IMR-90 (cell line): ENCODE measurements around the gene SRCIN1. TPM values are rescaled to one million over a fixed set of nuclear protein-coding genes. Genes with fewer than 3 reads are reported as not detected.
"Not testable (repeated sequence)": the region's sequence is repeated elsewhere in the genome, so short reads cannot be mapped to it uniquely, and the experiment has no call there.

Experiments used
- ATAC-seq: fragments of 200-7000 bp; cut with Tn5 transposase; 2 replicates; pipeline ENCODE4 v1.9.1; 2020; ENCODE audit warnings: low read depth, mild to moderate bottlenecking, moderate library complexity
- BruUV-seq: library from RNA; stranded (reverse); fragments of 400-500 nt; replicated peaks from 2 replicates; lab custom pipeline; 2021; lab: Mats Ljungman, UMichigan
- CTCF ChIA-PET: fragments of 300-600 bp; formaldehyde crosslinking; extraction: SDS; loops from one replicate; lab custom pipeline; 2021; ENCODE audit warnings: antibody characterized with exemption; lab: Yijun Ruan, JAX
- POLR2A ChIA-PET: fragments of 300-600 bp; sonication (Branson Sonifier 250); formaldehyde crosslinking; loops from one replicate; lab custom pipeline; 2022; ENCODE audit warnings: antibody characterized with exemption; ENCODE audit not compliant: unreplicated experiment; lab: Charles Lee
- DNase-seq: peaks from one replicate; pipeline ENCODE4 v3.0.0; 2013
- H2AFZ ChIP-seq: replicated peaks from 2 replicates; pipeline ENCODE3; 2013; ENCODE audit warnings: low read length, mild to moderate bottlenecking; ENCODE audit not compliant: poor library complexity
- H2AK5ac ChIP-seq: 2 replicates; pipeline ENCODE4 v1.6.1; 2013; ENCODE audit warnings: low read depth, low read length, inconsistent platforms
- H2AK9ac ChIP-seq: replicated peaks from 2 replicates; pipeline ENCODE3; 2013; ENCODE audit warnings: mild to moderate bottlenecking, low read depth, low read length, moderate library complexity; ENCODE audit not compliant: poor library complexity
- H2BK120ac ChIP-seq: 2 replicates; pipeline ENCODE4 v1.6.1; 2013; ENCODE audit warnings: low read depth, low read length, inconsistent platforms
- H2BK15ac ChIP-seq: 3 replicates; pipeline ENCODE4 v1.6.1; 2013; ENCODE audit warnings: low read depth, low read length, inconsistent platforms
- H2BK20ac ChIP-seq: 2 replicates; pipeline ENCODE4 v1.6.1; 2013; ENCODE audit warnings: low read depth, mild to moderate bottlenecking, inconsistent platforms, low read length, moderate library complexity
- H2BK5ac ChIP-seq: 2 replicates; pipeline ENCODE4 v1.6.1; 2013; ENCODE audit warnings: mild to moderate bottlenecking, low read depth, low read length, inconsistent platforms; ENCODE audit not compliant: poor library complexity, severe bottlenecking
- H3K14ac ChIP-seq: replicated peaks from 2 replicates; pipeline ENCODE4 v1.6.1; 2013; ENCODE audit warnings: low read depth, low read length, inconsistent platforms
- H3K18ac ChIP-seq: 2 replicates; pipeline ENCODE4 v1.6.1; 2013; ENCODE audit warnings: low read depth, low read length, control low read depth
- H3K23ac ChIP-seq: 2 replicates; pipeline ENCODE4 v1.6.1; 2013; ENCODE audit warnings: low read depth, low read length, inconsistent platforms
- H3K27ac ChIP-seq: 2 replicates; pipeline ENCODE4 v1.5.1; 2013; ENCODE audit warnings: mild to moderate bottlenecking, control low read depth, low read length; ENCODE audit not compliant: insufficient read depth
- H3K27me3 ChIP-seq: 2 replicates; pipeline ENCODE4 v1.6.1; 2013; ENCODE audit warnings: low read length; ENCODE audit not compliant: control insufficient read depth, insufficient read depth
- H3K36me3 ChIP-seq: 2 replicates; pipeline ENCODE4 v1.6.1; 2013; ENCODE audit warnings: low read length, mixed read lengths; ENCODE audit not compliant: control insufficient read depth, insufficient read depth
- H3K4ac ChIP-seq: 2 replicates; pipeline ENCODE4 v1.6.1; 2013; ENCODE audit warnings: low read depth, low read length, inconsistent platforms
- H3K4me1 ChIP-seq: 2 replicates; pipeline ENCODE4 v1.6.1; 2013; ENCODE audit warnings: low read length, mixed read lengths; ENCODE audit not compliant: control insufficient read depth, insufficient read depth
- H3K4me2 ChIP-seq: 2 replicates; pipeline ENCODE4 v1.6.1; 2013; ENCODE audit warnings: low read depth, mild to moderate bottlenecking, control low read depth, low read length, moderate library complexity
- H3K4me3 ChIP-seq: 2 replicates; pipeline ENCODE4 v1.5.1; 2013; ENCODE audit warnings: low read depth, mild to moderate bottlenecking, control low read depth, low read length, moderate library complexity; ENCODE audit not compliant: insufficient read depth
- H3K56ac ChIP-seq: 2 replicates; pipeline ENCODE4 v1.6.1; 2013; ENCODE audit warnings: low read length, inconsistent platforms; ENCODE audit not compliant: insufficient read depth; ENCODE audit errors: extremely low read depth
- H3K79me1 ChIP-seq, 2 experiments: 2 replicates each; pipeline ENCODE4 v1.6.1; 2013; ENCODE audit warnings: low read length in 2 of 2, inconsistent platforms in 1 of 2, low read depth in 1 of 2
- H3K9ac ChIP-seq: 2 replicates; pipeline ENCODE4 v1.6.1; 2013; ENCODE audit warnings: low read depth, low read length, control low read depth
- H3K9me1 ChIP-seq: 2 replicates; pipeline ENCODE4 v1.6.1; 2013; ENCODE audit warnings: low read length, inconsistent platforms; ENCODE audit not compliant: insufficient read depth
- H3K9me3 ChIP-seq: 2 replicates; pipeline ENCODE4 v1.6.1; 2013; ENCODE audit warnings: low read length; ENCODE audit not compliant: control insufficient read depth, insufficient read depth
- H4K20me1 ChIP-seq: 2 replicates; pipeline ENCODE4 v1.6.1; 2013; ENCODE audit warnings: low read length, inconsistent platforms; ENCODE audit not compliant: insufficient read depth
- H4K5ac ChIP-seq: 2 replicates; pipeline ENCODE4 v1.6.1; 2013; ENCODE audit warnings: mild to moderate bottlenecking, low read depth, low read length, control low read depth
- H4K8ac ChIP-seq, 2 experiments: 2 replicates each; pipeline ENCODE4 v1.6.1; 2013; ENCODE audit warnings: low read depth in 2 of 2, low read length in 2 of 2, control low read depth in 1 of 2, inconsistent platforms in 1 of 2
- H4K91ac ChIP-seq: 2 replicates; pipeline ENCODE4 v1.6.1; 2013; ENCODE audit warnings: low read depth, low read length, inconsistent platforms; ENCODE audit not compliant: insufficient read depth
- WGBS, 2 experiments: methylation state at CpG; one replicate each; pipeline versions ENCODE4 v1.1.5 to v1.1.7; 2013; ENCODE audit warnings: missing lambda C conversion rate in 2 of 2; ENCODE audit not compliant: insufficient read length in 1 of 2; ENCODE audit errors: extremely low coverage in 2 of 2; 5-methylcytosine and 5-hydroxymethylcytosine counted together
- dilution Hi-C: fragments of 300-500 bp; cut with HindIII; formaldehyde crosslinking; loops from one replicate; pipeline ENCODE4 v1.14.3; 2018; ENCODE audit warnings: low sequenced_read_pairs; ENCODE audit not compliant: unreplicated experiment
- in situ Hi-C: fragments of 300-500 bp; cut with MboI; formaldehyde crosslinking; loops from 3 replicates; pipeline ENCODE4 v1.14.3; 2019; ENCODE audit warnings: low sequenced_read_pairs, inconsistent platforms, mixed read lengths
- intact Hi-C: fragments of 100-400 bp; cut with micrococcal nuclease; formaldehyde crosslinking; loops from 2 replicates; pipeline ENCODE4 v1.10.0; 2022
- polyA plus RNA-seq, 3 experiments: library from polyadenylated mRNA; depleted of rRNA; stranded (reverse); fragments of >200 nt; gene quantifications; 2 replicates each; pipeline ENCODE4 v1.2.3, GENCODE V29; 2012; ENCODE audit warnings: low replicate concordance in 1 of 3
- total RNA-seq: library from RNA; depleted of rRNA; stranded (reverse); fragments of >200 nt; gene quantifications from 2 replicates; pipeline ENCODE4 v1.2.3, GENCODE V29; 2012; rRNA removed

The SRCIN1 gene
- total and polyA plus RNA-seq, 2 of the 4 experiments (the other 2 are of a cell fraction), result not detected

GRCh38 chr17:38482039-38482699 is 123.6 kb downstream of the SRCIN1 start:
- H3K18ac ChIP-seq, H3K9me1 ChIP-seq, H3K9me3 ChIP-seq, dilution Hi-C loops, H3K4ac ChIP-seq, intact Hi-C loops, H3K4me2 ChIP-seq, H2AK5ac ChIP-seq, H3K9ac ChIP-seq, H2BK15ac ChIP-seq, H4K5ac ChIP-seq, H3K4me3 ChIP-seq, CTCF ChIA-PET, H3K23ac ChIP-seq, H2BK120ac ChIP-seq, BruUV-seq, H3K27ac ChIP-seq, ATAC-seq, H3K56ac ChIP-seq, H2AFZ ChIP-seq, H4K91ac ChIP-seq, H3K27me3 ChIP-seq, H3K14ac ChIP-seq, H2BK5ac ChIP-seq, H2AK9ac ChIP-seq, H4K8ac ChIP-seq, H2BK20ac ChIP-seq, DNase-seq, POLR2A ChIA-PET: not testable (repeated sequence)
- 90% methylated on average over 2 of the region's 19 CpGs; no CpG with 5 or more reads in 1 of the 2 experiments for WGBS, 2 experiments
- in situ Hi-C loops, result loop anchor here (5.0 to 25.0 kb wide), 2 partner anchors 40 to 120 kb away; partner anchors contain the start of gene SOCS7
- Histone ChIP-seq H3K4me1 (peaks cover 11% of the 10 kb centered on the region; the same call in 1 of the 2 replicates), H3K79me1 (peaks cover 6 to 25% of the 10 kb centered on the region in 2 experiments), H3K36me3 (peaks cover 57% of the 10 kb centered on the region), H4K20me1 (peaks cover 39% of the 10 kb centered on the region)

Other genes with a start within 250 kb of the SRCIN1 start
- gene ARHGAP23, start 177.5 kb downstream of the SRCIN1 start, total RNA-seq, result 9.3 and 17.8 TPM in 2 replicates
- 42.7 and 43.3 TPM in 2 replicates for gene ARHGAP23, start 177.5 kb downstream of the SRCIN1 start, polyA plus RNA-seq (2012; rRNA removed)
- gene EPOP, start 69.0 kb upstream of the SRCIN1 start, total RNA-seq, result 0.28 and 0.36 TPM in 2 replicates
- gene EPOP, start 69.0 kb upstream of the SRCIN1 start, polyA plus RNA-seq (2012; rRNA removed), result 0.80 and 0.82 TPM in 2 replicates
- 7.2 and 7.5 TPM in 2 replicates for gene MLLT6, start 99.3 kb upstream of the SRCIN1 start, total RNA-seq
- 21.2 and 22.7 TPM in 2 replicates for gene MLLT6, start 99.3 kb upstream of the SRCIN1 start, polyA plus RNA-seq (2012; rRNA removed)
- 1.3 and 1.4 TPM in 2 replicates for gene CISD3, start 124.4 kb upstream of the SRCIN1 start, total RNA-seq
- 14.1 and 20.3 TPM in 2 replicates for gene CISD3, start 124.4 kb upstream of the SRCIN1 start, polyA plus RNA-seq (2012; rRNA removed)
- 1.1 and 1.4 TPM in 2 replicates for gene PCGF2, start 142.4 kb upstream of the SRCIN1 start, total RNA-seq
- 18.2 and 27.8 TPM in 2 replicates for gene PCGF2, start 142.4 kb upstream of the SRCIN1 start, polyA plus RNA-seq (2012; rRNA removed)
- gene PSMB3, start 146.8 kb upstream of the SRCIN1 start, total RNA-seq, result 510 and 828 TPM in 2 replicates
- 480 and 525 TPM in 2 replicates for gene PSMB3, start 146.8 kb upstream of the SRCIN1 start, polyA plus RNA-seq (2012; rRNA removed)
- 40.0 and 40.8 TPM in 2 replicates for gene PIP4K2B, start 193.6 kb upstream of the SRCIN1 start, total RNA-seq
- gene PIP4K2B, start 193.6 kb upstream of the SRCIN1 start, polyA plus RNA-seq (2012; rRNA removed), result 29.3 and 40.2 TPM in 2 replicates
- gene CWC25, start 219.4 kb upstream of the SRCIN1 start, total RNA-seq, result 9.1 and 9.7 TPM in 2 replicates
- 14.9 and 16.1 TPM in 2 replicates for gene CWC25, start 219.4 kb upstream of the SRCIN1 start, polyA plus RNA-seq (2012; rRNA removed)
- gene RPL23, start 247.8 kb upstream of the SRCIN1 start, total RNA-seq, result 1,170 and 2,401 TPM in 2 replicates
- 1,882 and 2,308 TPM in 2 replicates for gene RPL23, start 247.8 kb upstream of the SRCIN1 start, polyA plus RNA-seq (2012; rRNA removed)